HG03575 (cell line): Measurements from ENCODE around the gene RNF207.
"Not testable (repeated sequence)": the region's sequence is repeated elsewhere in the genome, so short reads cannot be mapped to it uniquely, and the experiment has no call there.

Experiments used
- ATAC-seq: cut with Tn5 transposase; IDR thresholded peaks from one replicate; pipeline ENCODE4 v1.9.1; 2021; ENCODE audit not compliant: unreplicated experiment, insufficient number of reproducible peaks, low FRiP score; ENCODE audit errors: extremely low read depth

Gene RNF207

DNA sequence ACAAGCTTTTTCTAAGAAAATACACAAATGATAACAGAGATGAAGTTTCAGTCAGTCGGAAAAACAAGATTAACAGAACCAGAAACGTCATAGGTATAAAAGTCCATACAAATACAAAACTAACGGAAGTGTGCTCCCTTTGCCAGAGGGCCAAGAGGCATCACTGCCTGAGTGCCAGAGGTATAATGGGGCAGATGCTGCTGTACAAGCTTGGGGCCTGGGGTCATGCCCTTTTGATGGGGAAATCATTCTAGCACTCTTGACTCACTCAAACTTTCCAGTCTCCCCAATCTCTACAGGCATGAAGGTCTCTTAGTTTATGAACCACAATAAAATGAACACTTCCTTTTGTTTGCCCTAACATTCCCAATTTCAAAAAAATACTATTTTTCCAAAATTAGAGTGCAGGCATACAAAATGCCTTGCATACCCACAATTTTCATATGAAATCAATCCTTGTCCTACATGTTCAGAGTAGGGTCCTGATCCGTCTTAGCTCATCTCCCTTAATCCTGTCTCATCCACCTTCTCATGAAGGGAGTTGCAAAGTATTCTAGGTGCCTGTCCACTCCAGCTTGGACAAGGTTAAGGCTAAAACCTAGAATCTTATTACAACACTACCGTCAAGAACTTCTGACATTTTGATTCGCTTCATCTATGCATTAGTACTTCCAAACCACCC is 8.0 kb upstream of the RNF207 start:
- no peak for ATAC-seq

DNA sequence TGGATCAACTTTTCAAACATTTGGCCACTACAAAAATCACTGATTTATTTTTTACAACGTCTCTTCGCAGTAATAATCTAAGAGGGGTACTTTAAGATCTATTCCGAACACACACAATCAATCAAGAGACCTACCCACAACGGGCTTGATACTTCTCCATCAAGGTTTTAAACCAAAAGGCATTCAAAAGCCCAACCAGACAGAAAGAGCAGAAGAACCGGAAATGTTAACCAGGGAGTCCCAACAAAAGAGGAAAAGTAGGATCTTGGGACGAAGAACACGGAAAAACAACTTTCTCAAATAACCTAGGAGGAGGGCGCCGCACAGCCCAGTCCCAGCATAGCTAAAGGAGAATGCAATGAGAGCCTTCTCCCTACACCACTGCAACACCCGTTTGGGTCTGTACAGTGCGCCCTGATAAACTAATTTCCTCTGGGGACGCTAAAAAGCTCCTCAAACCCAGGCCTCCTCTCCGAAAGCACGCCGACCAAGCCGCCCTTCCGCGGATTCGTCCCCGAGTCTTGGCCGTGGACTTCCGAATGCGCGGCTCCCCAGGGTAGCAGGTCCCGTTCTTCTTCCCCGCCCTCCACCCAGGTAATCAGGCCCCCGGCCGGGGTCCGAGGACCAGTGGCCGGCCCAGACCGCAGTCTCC is 7.1 kb upstream of the RNF207 start:
- no peak for ATAC-seq

DNA sequence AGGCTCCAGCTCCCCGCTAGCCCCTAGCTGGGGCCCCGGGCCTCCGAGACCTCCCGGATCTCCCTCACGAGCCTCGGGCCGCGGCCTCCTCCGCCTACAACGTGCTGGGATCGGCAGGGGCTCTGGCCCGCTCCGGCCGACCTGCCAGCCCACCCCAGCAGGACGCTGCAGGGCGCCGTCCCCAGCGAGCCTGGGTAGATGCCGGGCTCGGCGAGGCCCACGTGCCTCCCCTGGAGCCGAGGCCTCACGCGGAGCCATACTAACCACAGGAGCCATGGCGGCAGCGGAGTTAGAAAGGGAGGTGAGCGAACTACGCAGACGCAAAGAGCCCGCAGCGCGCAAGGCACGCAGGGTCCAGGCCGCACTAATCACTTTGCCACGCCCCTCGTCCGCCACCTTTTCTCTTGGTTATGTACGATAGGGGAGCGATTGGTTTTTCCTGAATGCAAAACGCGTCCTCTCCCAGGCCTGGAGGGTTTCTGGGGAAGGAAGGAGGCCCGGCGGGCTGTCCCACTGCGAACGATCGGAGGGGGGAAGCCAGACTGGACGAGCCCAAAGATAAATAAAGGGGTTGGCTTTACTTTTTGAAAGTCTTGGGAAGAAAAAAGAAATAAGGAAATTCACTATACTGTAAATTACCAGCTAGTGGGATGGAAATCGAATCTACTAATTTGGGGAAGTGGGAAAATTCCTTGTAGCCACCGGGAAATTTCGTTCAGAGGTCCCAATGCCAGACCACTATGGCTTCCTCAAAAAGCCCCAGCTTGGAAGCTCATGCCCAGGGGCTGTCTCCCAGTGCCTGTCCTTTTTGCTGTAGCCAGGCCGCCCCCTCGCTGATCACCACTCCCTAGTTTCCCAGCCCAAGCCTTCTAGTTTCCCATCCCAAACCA is 6.4 kb upstream of the RNF207 start, which contains the start of gene RPL22:
TSS of gene RPL22 (minus strand) at position 298 of the 890 bp plus-strand sequence. CDS start at position 276, 22 bp downstream.
- ATAC-seq = peak; percentile 79

DNA sequence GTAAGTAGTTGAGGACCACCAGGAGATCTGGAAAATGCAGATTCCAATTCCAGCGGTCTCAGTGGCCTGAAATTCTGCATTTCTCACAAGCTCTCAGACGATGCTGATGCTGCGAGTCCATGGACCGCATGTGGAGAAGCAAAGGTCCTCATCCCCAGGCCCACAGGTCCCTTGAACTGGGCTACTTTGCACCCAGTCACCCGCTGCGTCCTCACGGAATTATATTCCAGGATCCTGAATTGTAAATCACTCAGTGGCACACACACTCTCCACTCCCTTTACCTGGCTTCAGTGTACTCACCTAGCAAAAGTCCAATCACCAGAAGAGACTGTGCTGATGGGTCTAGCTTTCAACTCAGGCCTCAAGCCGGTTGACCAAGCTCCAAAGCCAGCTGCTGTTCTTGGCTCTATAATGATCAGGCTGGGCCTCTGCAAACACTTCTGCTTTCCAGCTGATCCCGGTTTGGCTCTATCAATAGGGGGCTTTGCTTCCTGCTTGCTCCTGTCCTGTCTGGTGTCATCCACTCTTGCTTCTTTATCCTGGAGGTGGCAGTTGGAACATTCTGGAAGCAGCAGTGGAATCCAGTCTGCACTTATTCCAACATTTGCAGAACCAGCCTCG is 5.6 kb upstream of the RNF207 start:
- ATAC-seq = no peak

DNA sequence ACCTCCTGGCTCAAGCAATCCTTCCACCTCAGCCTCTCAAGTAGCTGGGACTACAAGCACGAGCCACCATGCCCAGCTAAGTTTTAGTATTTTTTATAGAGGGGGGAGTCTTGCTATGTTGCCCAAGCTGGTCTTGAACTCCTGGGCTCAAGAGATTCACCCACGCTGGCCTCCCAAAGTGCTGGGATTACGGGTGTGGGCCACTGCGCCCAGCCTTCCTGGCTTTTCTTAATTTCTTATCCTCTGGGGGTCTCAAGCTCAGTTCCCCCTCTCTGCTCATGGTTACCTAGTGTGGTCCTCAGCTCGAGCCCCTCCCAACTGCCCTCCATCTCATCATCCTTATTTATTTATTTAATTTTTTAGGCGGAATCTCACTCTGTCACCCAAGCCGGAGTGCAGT is 3.7 kb upstream of the RNF207 start:
- ATAC-seq = no peak

DNA sequence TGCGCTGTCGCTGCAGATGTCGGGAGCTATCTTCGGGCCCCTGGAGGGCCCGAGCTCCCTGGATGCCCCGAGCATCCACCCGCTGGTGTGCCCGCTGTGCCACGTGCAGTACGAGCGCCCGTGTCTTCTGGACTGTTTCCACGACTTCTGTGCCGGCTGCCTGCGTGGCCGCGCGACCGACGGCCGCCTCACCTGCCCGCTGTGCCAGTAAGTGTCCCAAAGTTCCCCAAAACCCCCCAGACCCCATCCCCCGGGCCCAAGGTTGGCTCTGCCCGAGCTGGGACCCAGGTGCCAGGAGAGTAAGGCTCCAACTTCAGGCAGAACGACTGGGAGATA is 569 bp downstream of the RNF207 start:
- ATAC-seq = no peak

DNA sequence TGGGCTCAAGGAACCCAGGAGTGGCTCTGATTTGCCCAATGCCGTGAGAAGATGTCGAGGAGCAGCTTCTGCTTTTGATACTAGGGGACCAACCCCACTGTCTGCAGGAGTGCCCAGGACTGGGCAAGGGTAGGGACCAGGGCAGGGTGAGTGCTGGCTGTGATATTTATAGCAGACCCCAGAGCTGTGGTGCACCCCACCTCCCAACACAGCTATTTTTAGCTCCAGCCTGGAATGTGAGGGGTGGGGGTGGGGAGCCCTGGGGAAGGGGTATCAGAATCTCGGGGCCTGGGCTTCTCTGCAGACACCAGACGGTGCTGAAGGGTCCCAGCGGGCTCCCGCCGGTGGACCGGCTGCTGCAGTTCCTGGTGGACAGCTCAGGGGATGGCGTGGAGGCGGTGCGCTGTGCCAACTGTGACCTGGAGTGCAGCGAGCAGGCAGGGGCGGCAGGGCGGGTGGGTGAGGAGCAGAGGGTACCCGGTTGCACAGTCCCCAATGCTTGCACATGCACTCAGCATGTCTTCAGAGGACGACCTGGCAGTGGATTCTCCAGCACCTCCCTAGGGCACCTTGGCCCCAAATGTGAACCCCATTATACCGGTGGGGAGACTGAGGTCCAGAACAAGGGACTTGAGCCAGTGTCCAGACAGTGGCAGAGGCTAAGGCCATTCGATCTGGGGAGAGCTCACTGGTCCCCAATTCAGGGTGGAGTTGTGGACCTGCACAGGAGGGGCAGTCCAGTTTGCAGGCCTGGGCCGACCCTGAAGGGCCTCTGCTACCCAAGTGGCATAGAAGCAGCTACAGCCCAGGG is 1.4 kb downstream of the RNF207 start:
- no peak for ATAC-seq

DNA sequence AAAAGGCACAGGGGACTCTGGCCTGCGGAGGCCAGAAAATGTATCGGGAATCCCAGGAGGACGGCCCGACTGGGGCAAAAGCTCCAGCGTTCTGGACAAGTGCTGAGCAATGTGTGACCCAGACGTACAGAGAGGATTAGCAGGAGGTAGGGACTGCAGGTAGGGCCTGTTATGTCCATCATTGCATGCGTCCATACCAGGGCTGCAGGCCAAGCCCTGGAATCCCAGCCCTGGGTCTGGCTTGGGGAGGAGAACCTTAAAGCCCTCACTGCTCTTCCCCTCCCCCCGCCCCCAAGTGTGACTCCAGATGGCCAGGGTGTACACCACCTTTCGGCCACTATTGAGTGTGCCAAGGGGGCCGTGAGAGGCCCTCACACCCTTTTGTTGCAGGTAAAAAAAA is 2.0 kb downstream of the RNF207 start:
- no peak for ATAC-seq

DNA sequence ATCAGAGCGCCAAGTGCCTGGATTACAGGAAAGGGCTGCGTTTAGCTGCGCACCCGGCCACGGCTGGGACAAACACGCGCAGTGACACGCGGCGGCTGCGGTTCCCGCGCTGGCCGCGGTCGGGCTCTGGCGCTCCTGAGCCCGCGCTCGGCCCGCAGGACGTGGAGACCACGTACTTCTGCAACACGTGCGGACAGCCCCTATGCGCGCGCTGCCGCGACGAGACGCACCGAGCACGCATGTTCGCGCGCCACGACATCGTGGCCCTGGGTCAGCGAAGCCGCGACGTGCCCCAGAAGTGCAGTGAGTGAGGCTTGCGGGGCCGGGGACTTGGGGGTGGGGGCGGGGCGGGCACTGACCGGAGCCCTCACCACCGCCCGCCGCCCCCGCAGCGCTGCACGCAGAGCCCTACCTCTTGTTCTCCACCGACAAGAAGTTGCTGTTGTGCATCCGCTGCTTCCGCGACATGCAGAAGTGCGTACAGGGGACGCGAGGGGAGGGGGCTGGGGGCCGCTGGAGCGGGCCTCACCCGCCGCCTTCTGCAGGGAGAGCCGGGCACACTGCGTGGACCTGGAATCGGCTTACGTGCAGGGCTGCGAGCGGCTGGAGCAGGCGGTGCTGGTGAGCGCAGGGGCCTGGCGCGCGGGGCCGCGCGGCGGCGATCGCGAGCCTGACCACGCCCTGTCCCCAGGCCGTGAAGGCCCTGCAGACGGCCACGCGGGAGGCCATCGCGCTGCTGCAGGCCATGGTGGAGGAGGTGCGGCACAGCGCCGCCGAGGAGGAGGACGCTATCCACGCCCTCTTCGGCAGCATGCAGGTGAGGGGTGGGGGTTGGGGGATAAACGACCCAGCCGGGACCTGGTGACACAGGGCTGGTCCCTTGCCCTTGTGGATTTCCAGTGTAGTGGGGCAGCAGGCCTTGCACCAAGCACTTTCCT is 3.1 kb downstream of the RNF207 start:
- ATAC-seq = no peak

DNA sequence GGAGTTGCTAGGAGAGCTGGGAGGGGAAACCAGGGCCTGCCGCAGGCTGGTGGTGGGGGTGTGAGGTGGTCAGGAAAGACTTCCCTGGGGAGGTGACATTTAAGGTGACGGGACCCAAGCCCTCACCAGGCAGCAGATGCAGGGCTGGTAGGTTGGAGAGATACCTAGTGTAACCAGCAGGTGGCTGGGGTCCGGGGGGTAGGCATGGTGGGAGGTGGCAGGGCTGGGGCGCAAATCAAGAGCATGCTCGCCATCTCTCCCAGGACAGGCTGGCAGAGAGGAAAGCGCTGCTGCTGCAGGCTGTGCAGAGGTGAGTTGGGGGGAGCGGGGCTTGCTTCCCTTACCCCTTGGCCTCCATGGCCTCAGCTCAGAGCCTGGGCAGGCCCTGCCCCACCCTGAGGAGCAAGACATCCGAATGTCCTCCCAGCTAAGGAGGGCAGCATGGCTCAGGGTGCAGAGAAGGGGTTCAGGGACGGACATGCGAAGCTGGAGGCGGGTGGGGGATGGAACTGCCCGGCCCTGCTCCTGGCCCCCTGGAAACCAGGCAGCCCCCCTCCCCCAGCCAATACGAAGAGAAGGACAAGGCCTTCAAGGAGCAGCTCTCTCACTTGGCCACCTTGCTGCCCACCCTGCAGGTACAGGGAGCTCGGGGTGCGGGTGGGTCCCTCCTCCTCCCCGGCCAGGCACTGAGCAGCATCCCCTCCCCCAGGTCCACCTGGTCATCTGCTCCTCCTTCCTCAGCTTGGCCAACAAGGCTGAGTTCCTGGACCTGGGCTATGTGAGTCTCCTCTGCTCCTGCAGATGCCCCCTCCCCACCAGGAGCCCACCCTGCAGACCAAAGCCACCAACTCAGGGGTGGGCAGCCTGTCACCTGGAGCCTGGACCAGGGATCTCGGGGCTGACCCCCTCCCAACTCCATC is 4.0 kb downstream of the RNF207 start:
- ATAC-seq = no peak

DNA sequence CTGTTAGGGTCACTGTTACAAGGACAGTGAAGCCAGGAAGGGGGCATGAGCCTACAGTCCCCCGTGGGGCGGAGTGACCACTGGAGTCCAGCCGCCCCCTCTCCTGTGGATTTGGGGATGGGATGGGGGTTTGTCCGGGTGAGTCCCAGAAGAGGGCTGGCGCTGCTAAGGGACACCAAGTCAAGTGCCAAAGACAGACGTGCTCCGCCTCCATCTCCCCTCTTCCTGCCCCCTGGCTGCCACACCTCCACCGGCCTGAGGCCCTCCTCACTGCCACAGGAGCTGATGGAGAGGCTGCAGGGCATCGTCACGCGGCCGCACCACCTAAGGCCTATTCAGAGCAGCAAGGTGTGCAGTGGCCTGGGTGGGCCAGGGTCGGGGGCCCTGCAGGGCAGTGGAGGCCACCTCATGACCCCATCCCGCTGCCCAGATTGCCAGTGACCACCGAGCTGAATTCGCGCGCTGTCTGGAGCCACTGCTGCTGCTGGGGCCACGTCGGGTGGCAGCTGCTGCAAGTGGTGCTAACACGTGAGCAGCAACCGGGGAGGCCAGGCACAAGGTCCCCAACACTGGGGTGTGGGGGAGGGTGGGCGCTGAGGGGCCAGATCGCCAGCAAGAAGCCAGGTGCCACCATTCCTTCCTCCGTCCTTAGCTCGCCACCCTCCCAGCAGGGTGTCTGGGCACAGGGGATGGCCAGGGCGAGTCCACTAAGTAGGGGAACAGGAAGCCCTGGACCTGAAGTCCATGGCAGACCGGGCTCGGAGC is 4.9 kb downstream of the RNF207 start:
- ATAC-seq = no peak

DNA sequence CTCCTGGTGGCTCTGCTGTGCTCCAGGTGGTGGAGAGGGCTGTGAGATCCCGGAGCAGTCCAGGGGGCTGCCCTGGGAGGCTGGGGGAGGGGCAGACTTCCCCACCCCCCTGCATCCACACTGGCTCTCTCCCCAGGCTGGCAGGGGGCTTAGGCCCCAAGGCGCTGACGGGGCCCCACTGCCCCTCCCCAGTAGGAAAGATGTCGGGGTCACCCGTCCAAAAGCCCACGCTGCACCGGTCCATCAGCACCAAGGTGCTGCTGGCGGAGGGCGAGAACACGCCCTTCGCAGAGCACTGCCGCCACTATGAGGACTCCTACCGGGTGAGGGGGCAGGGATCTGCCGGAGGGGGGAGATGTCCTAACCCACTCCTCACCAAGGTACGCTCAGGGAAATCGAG is 5.8 kb downstream of the RNF207 start:
- ATAC-seq = no peak

DNA sequence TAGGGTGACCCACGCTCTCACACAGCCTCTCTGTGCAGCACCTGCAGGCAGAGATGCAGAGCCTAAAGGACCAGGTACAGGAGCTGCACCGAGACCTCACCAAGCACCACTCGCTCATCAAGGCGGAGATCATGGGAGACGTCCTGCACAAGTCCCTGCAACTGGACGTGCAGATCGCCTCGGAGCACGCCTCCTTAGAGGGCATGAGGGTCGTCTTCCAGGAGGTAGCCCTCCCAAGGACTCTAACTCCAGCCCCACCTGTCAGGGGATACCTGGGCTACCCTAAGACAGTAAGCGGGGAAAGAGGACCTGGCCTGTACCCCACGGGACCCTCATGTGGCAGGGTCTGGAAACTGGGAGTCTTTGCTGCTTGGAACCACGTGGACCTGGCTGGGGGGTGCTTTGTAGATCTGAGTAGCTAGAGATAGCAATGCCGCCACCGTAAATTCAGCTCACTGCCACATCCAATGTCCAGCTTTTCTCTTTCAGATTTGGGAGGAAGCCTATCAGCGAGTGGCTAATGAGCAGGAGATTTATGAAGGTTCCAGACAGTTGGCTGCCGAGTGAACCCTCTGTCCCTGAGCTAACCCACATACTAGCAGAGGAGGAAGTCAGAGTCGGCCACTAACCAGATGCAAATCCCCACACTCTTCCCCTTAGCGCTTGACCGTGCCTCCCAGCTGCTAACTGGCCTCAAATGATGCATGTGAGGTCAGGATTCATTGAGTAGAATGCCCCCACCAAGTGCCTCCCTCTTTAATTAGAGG is 6.5 kb downstream of the RNF207 start:
- no peak for ATAC-seq

DNA sequence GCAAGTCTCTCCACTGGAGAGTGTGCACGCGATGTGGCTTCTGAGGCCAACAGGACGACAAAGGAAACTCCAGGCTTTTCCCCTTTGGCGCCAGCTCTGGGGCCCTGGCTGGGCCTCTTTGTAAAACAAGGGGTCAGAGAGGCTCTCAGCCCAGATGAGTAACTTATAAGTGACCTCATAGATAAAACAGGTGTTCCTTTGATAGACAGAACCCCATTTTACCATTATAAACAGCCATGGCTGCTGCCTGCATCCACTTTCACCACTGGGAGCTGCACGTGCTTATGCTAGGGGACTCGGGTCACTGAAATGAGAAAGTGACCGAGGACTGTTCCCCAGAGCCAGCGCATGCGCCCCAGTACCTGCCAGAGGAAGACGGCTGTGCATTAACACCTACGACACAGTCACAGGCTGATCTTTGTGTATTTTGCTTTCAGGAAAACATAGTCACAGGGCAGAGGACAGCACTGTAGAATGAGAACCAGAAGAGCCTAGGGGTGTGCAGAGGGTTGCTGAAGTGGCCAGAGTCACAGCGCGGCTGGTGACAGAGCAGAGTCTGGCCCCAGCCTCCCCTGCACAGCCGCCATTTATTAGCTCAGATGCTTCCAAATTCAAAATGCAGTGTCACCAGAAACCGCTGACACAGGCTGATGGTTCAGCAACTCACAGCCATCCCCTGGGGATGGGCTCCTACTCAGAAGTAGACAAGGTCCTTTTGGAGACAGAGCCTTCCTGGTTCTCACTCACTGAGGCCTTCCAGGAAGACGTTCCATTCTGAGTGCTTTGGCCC is 12.7 kb downstream of the RNF207 start:
- ATAC-seq = no peak

DNA sequence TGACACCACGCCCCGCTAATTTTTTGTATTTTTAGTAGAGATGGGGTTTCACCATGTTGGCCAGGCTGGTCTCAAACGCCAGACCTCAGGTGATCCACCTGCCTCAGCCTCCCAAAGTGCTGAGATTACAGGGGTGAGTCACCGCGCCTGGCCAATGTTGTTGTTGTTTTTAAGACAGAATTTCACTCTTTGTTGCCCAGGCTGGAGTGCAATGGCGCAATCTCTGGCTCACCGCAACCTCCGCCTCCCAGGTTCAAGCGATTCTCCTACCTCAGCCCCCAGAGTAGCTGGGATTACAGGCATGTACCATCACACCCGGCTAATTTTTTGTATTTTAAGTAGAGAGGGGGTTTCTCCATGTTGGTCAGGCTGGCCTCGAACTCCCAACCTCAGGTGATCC is 13.7 kb downstream of the RNF207 start:
- not testable (repeated sequence) for ATAC-seq
